Measurements from ENCODE around the gene DPP10. TPM values are rescaled to one million over a fixed set of nuclear protein-coding genes. Genes with fewer than 3 reads are reported as not detected.

The DPP10 gene
- total RNA-seq, 2 donors from 2014 or later, result not detected

DNA sequence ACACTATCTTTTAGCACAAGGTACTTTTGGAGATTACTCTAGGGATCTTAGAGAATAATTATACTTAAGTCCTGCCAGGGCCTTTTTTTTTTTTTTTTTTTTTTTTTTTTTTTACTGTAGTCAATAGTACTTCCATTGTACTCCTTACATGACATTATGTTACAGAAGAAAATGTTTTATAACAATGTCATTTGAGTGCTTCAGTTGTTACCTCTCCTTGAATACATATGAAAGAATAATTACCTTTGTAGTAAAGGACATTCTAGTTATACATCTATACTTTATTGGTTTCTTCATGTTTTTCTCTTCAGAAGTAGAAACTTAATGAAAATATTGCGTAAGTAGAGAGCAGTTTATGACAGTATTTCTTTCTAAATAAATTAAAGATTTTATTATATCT, 834.9 kb downstream of the DPP10 start:
- no peak overlapping the region for H3K27ac ChIP-seq
- DNase-seq (ENCODE audit: low spot score) (no peak), ATAC-seq (ENCODE audit: insufficient number of reproducible peaks, low FRiP score, low read depth) (no peak)
- no peak overlapping the region for H3K4me3 ChIP-seq
- H3K4me1 ChIP-seq (ENCODE audit: control insufficient read depth in 1 of 2, low read depth in 2 of 2), result no peaks in the 10 kb centered on the region
- H3K36me3 ChIP-seq, result no peaks in the 10 kb centered on the region
- H3K9me3 ChIP-seq, result no peaks in the 10 kb centered on the region
- H3K27me3 ChIP-seq (replicated peaks; ENCODE audit: insufficient read depth), result no peaks in the 10 kb centered on the region
- no peak for TF ChIP-seq CTCF (IDR thresholded peaks at IDR 0.05)

DNA sequence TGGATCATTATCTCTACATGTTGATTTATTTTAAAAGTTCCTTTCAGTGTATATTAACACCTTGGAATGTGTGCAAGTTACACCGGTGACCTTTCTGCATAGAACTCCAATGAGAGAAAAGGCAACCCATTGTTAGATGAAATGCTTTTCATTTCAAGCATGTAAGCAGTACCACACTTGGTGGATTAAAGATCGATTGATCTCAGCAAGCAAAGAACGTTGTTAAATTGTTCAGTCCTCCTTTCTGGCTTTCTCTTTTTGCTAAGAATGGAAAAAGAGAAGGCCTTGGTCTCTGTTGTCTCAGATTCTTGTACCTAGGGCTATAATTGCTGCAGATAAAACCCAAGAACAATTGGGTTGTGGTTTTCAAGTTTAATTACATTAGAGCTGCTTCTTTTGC, 843.0 kb downstream of the DPP10 start:
- Histone ChIP-seq H3K27ac (no peak overlapping the region), H3K36me3 (no peaks in the 10 kb centered on the region), H3K9me3 (no peaks in the 10 kb centered on the region), H3K4me1 (ENCODE audit: control insufficient read depth in 1 of 2, low read depth in 2 of 2) (no peaks in the 10 kb centered on the region), H3K27me3 (replicated peaks; ENCODE audit: insufficient read depth) (no peaks in the 10 kb centered on the region), H3K4me3 (no peak overlapping the region)
- no peak for DNase-seq (ENCODE audit: low spot score)
- no peak for ATAC-seq (ENCODE audit: insufficient number of reproducible peaks, low FRiP score, low read depth)
- TF ChIP-seq CTCF (IDR thresholded peaks at IDR 0.05), result no peak

DNA sequence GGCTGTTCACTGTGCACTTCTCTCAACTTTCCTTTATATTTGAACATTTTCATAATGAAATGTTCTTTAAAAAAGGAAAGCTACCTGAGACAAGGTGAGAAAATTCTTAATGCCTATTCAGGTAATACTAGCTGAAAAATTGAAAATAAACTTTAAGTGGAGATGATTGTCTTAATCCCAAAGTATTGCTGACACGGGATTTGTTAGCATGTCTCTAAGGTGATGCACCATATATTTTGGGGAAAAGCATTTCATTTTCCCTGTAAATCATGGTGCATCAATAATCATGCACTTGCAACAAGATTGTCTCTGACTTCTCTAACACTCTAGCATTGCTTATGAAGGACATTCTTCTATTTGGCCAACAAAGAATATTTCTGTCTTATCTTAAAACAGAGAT, 848.0 kb downstream of the DPP10 start:
- no peak overlapping the region for H3K27ac ChIP-seq
- ATAC-seq (ENCODE audit: insufficient number of reproducible peaks, low FRiP score, low read depth) (no peak), DNase-seq (ENCODE audit: low spot score) (no peak)
- no peaks in the 10 kb centered on the region for H3K36me3 ChIP-seq
- no peaks in the 10 kb centered on the region for H3K9me3 ChIP-seq
- no peak overlapping the region for H3K4me3 ChIP-seq
- H3K4me1 ChIP-seq (ENCODE audit: control insufficient read depth in 1 of 2, low read depth in 2 of 2), result no peaks in the 10 kb centered on the region
- H3K27me3 ChIP-seq (replicated peaks; ENCODE audit: insufficient read depth), result no peaks in the 10 kb centered on the region
- no peak for TF ChIP-seq CTCF (IDR thresholded peaks at IDR 0.05)

- no peaks in the 10 kb centered on the region for H3K36me3 ChIP-seq
- ATAC-seq (ENCODE audit: insufficient number of reproducible peaks, low FRiP score, low read depth) (no peak), DNase-seq (ENCODE audit: low spot score) (no peak)
- H3K4me1 ChIP-seq (ENCODE audit: control insufficient read depth in 1 of 2, low read depth in 2 of 2), result no peaks in the 10 kb centered on the region
- H3K4me3 ChIP-seq, result no peak overlapping the region
- no peak overlapping the region for H3K27ac ChIP-seq
- H3K27me3 ChIP-seq (replicated peaks; ENCODE audit: insufficient read depth), result no peaks in the 10 kb centered on the region
- TF ChIP-seq CTCF (IDR thresholded peaks at IDR 0.05), result no peak
- no peaks in the 10 kb centered on the region for H3K9me3 ChIP-seq
These were observed 850.3 kb downstream of the DPP10 start for GRCh38 chr2:115292742-115293141.

DNA sequence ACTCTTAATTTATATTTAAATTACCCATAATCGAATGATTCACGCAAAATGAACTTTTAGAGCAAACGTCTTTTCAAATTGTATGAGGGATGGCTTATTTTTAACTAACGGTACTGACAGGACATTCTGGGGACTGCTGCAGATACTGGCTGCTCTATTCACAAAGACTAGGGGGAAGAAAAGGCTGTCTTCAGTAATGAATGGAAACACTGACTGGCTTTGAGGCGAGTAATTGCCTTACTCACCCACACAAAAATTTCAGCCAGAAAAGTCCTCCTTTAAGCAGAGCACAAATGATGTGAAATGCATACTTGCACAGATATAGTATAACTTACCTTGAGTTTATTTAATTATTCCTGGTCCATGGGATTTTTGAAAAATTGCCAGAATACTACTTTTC, 852.6 kb downstream of the DPP10 start:
- H3K4me3 ChIP-seq, result no peak overlapping the region
- ATAC-seq (ENCODE audit: insufficient number of reproducible peaks, low FRiP score, low read depth), result no peak
- no peaks in the 10 kb centered on the region for H3K36me3 ChIP-seq
- H3K27me3 ChIP-seq (replicated peaks; ENCODE audit: insufficient read depth), result no peaks in the 10 kb centered on the region
- H3K27ac ChIP-seq, result no peak overlapping the region
- DNase-seq (ENCODE audit: low spot score), result no peak
- TF ChIP-seq CTCF (IDR thresholded peaks at IDR 0.05), result no peak
- H3K4me1 ChIP-seq (ENCODE audit: control insufficient read depth in 1 of 2, low read depth in 2 of 2), result no peaks in the 10 kb centered on the region
- H3K9me3 ChIP-seq, result no peaks in the 10 kb centered on the region
